Esophagus squamous epithelium (tissue), 4 donors: ENCODE results near the gene MFSD8.

ENCODE experiments used
- POLR2A ChIP-seq, 4 donors: fragments of 450-650 bp; IDR thresholded peaks; one replicate each; pipeline ENCODE4 v1.6.1; 2017; ENCODE audit warnings: antibody characterized with exemption in 4 of 4, mild to moderate bottlenecking in 4 of 4, moderate library complexity in 3 of 4
- TF ChIP-seq, protein P1 (sequence below), 6 experiments: fragments of 450-650 bp in 4 of 6; fragments of 200-600 bp in 2 of 6; sonication (generic) in 2 of 6; IDR thresholded peaks; one replicate each; pipeline ENCODE4 v1.5.1; 2016 to 2019; ENCODE audit warnings: antibody characterized with exemption in 6 of 6, mild to moderate bottlenecking in 4 of 6, moderate library complexity in 4 of 6

DNA sequence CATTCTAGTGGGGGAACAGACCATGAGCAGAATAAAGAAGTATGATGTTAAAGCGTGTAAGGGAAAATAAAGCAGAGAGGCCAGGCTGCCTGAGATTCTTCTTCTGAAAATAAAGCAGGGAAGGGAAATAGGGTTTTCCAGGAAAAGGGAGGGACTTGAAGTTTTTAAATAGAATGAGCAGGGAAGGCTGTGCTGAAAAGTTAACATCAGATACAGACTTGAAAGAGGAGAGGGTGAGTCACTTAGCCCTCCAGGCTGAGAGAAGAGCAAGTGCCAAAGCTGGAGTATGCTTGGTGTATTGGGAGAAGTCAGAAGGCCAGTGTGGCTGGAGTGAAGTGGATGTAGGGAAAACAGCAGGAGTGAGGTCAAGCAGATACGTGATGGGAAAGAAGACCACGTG is 94.3 kb downstream of the MFSD8 start:
- TF ChIP-seq, protein P1, sequence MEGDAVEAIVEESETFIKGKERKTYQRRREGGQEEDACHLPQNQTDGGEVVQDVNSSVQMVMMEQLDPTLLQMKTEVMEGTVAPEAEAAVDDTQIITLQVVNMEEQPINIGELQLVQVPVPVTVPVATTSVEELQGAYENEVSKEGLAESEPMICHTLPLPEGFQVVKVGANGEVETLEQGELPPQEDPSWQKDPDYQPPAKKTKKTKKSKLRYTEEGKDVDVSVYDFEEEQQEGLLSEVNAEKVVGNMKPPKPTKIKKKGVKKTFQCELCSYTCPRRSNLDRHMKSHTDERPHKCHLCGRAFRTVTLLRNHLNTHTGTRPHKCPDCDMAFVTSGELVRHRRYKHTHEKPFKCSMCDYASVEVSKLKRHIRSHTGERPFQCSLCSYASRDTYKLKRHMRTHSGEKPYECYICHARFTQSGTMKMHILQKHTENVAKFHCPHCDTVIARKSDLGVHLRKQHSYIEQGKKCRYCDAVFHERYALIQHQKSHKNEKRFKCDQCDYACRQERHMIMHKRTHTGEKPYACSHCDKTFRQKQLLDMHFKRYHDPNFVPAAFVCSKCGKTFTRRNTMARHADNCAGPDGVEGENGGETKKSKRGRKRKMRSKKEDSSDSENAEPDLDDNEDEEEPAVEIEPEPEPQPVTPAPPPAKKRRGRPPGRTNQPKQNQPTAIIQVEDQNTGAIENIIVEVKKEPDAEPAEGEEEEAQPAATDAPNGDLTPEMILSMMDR (IDR thresholded peaks at IDR 0.05), result no peak
- no peak for TF ChIP-seq POLR2A (IDR thresholded peaks at IDR 0.05)
